Measurements from ENCODE around the gene EPC1.

EPC1 gene

GRCh38 chr10:32229170-32229569, 117.8 kb downstream of the EPC1 start:
- no peak overlapping the region for H3K9ac ChIP-seq (ENCODE audit: low read length)
- no peak for DNase-seq
- no peak overlapping the region for H3K27ac ChIP-seq (ENCODE audit: low read length)
- H3K9me2 ChIP-seq (replicated peaks; ENCODE audit: insufficient read depth, low read length): no peaks in the 10 kb centered on the region
- TF ChIP-seq EZH2 (optimal IDR thresholded peaks at IDR 0.05; ENCODE audit: low read depth, low read length) (no peak), CTCF (IDR thresholded peaks at IDR 0.05; ENCODE audit: low read length) (no peak), EZH2phosphoT487 (IDR thresholded peaks at IDR 0.05; ENCODE audit: low read length) (no peak)
- no peak overlapping the region for H2AFZ ChIP-seq (ENCODE audit: low read length)
- no peaks in the 10 kb centered on the region for H3K27me3 ChIP-seq (replicated peaks; ENCODE audit: insufficient read depth, low read length)
- no peaks in the 10 kb centered on the region for H3K79me2 ChIP-seq (ENCODE audit: low read length)
- no peaks in the 10 kb centered on the region for H3K36me3 ChIP-seq (replicated peaks; ENCODE audit: insufficient read depth, low read length)
- no peak overlapping the region for H3K4me2 ChIP-seq (ENCODE audit: low read depth, low read length)
- H4K20me1 ChIP-seq (ENCODE audit: insufficient read depth, low read length): no peaks in the 10 kb centered on the region
- no peaks in the 10 kb centered on the region for H3K9me3 ChIP-seq (replicated peaks; ENCODE audit: insufficient read depth, low read length)
- H3F3A ChIP-seq (ENCODE audit: insufficient read depth, low read length): no peaks in the 10 kb centered on the region
- H3K4me1 ChIP-seq (ENCODE audit: low read length): no peaks in the 10 kb centered on the region
- H3K4me3 ChIP-seq (ENCODE audit: low read length): no peak overlapping the region

GRCh38 chr10:32227802-32228201, 119.2 kb downstream of the EPC1 start:
- Histone ChIP-seq H4K20me1 (ENCODE audit: insufficient read depth, low read length) (no peaks in the 10 kb centered on the region), H3K9ac (ENCODE audit: low read length) (no peak overlapping the region), H3K9me2 (replicated peaks; ENCODE audit: insufficient read depth, low read length) (no peaks in the 10 kb centered on the region), H3K9me3 (replicated peaks; ENCODE audit: insufficient read depth, low read length) (no peaks in the 10 kb centered on the region), H3F3A (ENCODE audit: insufficient read depth, low read length) (no peaks in the 10 kb centered on the region), H2AFZ (ENCODE audit: low read length) (no peak overlapping the region), H3K36me3 (replicated peaks; ENCODE audit: insufficient read depth, low read length) (no peaks in the 10 kb centered on the region), H3K4me3 (ENCODE audit: low read length) (no peak overlapping the region), H3K27ac (ENCODE audit: low read length) (no peak overlapping the region), H3K4me2 (ENCODE audit: low read depth, low read length) (no peak overlapping the region), H3K27me3 (replicated peaks; ENCODE audit: insufficient read depth, low read length) (no peaks in the 10 kb centered on the region), H3K79me2 (ENCODE audit: low read length) (no peaks in the 10 kb centered on the region), H3K4me1 (ENCODE audit: low read length) (no peaks in the 10 kb centered on the region)
- DNase-seq: no peak
- no peak for TF ChIP-seq EZH2phosphoT487 (IDR thresholded peaks at IDR 0.05; ENCODE audit: low read length)
- TF ChIP-seq EZH2 (optimal IDR thresholded peaks at IDR 0.05; ENCODE audit: low read depth, low read length): no peak
- TF ChIP-seq CTCF (IDR thresholded peaks at IDR 0.05; ENCODE audit: low read length): no peak

DNA sequence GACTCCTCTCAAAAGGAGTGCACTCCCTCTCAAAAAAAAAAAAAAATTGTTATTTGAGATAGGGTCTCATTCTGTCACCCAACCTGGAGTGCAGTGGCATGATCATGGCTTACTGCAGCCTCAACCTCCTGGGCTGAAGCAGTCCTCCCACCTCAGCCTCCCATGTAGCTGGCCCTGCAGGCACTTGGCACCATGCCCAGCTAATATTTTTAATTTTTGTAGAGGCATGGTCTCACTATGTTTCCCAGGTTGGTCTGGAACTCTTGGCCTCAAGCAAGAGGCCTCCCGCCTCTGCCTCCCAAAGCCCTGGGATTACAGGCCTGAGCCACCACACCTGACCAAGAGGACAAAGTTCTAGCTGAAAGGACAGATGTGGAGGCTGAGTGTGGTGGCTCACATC, 120.3 kb downstream of the EPC1 start:
- no peaks in the 10 kb centered on the region for H3K4me1 ChIP-seq (ENCODE audit: low read length)

More for the DNA sequence above, 120.3 kb downstream of the EPC1 start:
- Histone ChIP-seq H3F3A (ENCODE audit: insufficient read depth, low read length) (no peaks in the 10 kb centered on the region), H3K4me3 (ENCODE audit: low read length) (no peak overlapping the region), H3K36me3 (replicated peaks; ENCODE audit: insufficient read depth, low read length) (no peaks in the 10 kb centered on the region), H3K27me3 (replicated peaks; ENCODE audit: insufficient read depth, low read length) (no peaks in the 10 kb centered on the region), H3K9me2 (replicated peaks; ENCODE audit: insufficient read depth, low read length) (no peaks in the 10 kb centered on the region), H3K9me3 (replicated peaks; ENCODE audit: insufficient read depth, low read length) (no peaks in the 10 kb centered on the region), H3K9ac (ENCODE audit: low read length) (no peak overlapping the region), H2AFZ (ENCODE audit: low read length) (no peak overlapping the region), H3K79me2 (ENCODE audit: low read length) (no peaks in the 10 kb centered on the region), H3K27ac (ENCODE audit: low read length) (no peak overlapping the region), H4K20me1 (ENCODE audit: insufficient read depth, low read length) (no peaks in the 10 kb centered on the region), H3K4me2 (ENCODE audit: low read depth, low read length) (no peak overlapping the region)
- TF ChIP-seq CTCF (IDR thresholded peaks at IDR 0.05; ENCODE audit: low read length) (no peak), EZH2 (optimal IDR thresholded peaks at IDR 0.05; ENCODE audit: low read depth, low read length) (no peak), EZH2phosphoT487 (IDR thresholded peaks at IDR 0.05; ENCODE audit: low read length) (no peak)
- no peak for DNase-seq
